Astrocyte of the spinal cord (primary cell): ENCODE measurements around the gene SYN1.

Experiments
- DNase-seq: peaks from one replicate; pipeline ENCODE4 v3.0.0; 2011; ENCODE audit warnings: low read depth, low spot score
- H3K4me3 ChIP-seq: 2 replicates; pipeline ENCODE4 v1.5.1; 2011; ENCODE audit warnings: low read depth, mild to moderate bottlenecking, low read length, moderate library complexity
- CTCF ChIP-seq: IDR thresholded peaks from 2 replicates; pipeline ENCODE4 v1.5.1; 2012; ENCODE audit warnings: low read depth, mild to moderate bottlenecking, low read length, inconsistent platforms
- in situ Hi-C: cut with HindIII; loops from 2 replicates; pipeline ENCODE4 v1.10.0; 2017; ENCODE audit warnings: low sequenced_read_pairs

The SYN1 gene

GRCh38 chrX:47587906-47588735, 31.5 kb downstream of the SYN1 start:
- TF ChIP-seq CTCF, result no peak
- in situ Hi-C loops, result no loop called here
- no peak for DNase-seq
- H3K4me3 ChIP-seq, result no peak overlapping the region

GRCh38 chrX:47587091-47587891, 32.4 kb downstream of the SYN1 start:
- H3K4me3 ChIP-seq, result no peak overlapping the region
- no peak for TF ChIP-seq CTCF
- in situ Hi-C loops, result no loop called here
- DNase-seq, result no peak

- H3K4me3 ChIP-seq, result no peak overlapping the region
- in situ Hi-C loops, result no loop called here
- no peak for TF ChIP-seq CTCF
- DNase-seq, result no peak
These were observed 33.4 kb downstream of the SYN1 start for GRCh38 chrX:47586043-47586787.

- in situ Hi-C loops, result no loop called here
- DNase-seq, result no peak
- no peak overlapping the region for H3K4me3 ChIP-seq
- peak; percentile 17 for TF ChIP-seq CTCF
These were observed 34.4 kb downstream of the SYN1 start for GRCh38 chrX:47585273-47585672.

GRCh38 chrX:47584714-47585113, 34.9 kb downstream of the SYN1 start:
- DNase-seq, result no peak
- no peak for TF ChIP-seq CTCF
- H3K4me3 ChIP-seq, result peak overlapping the region; percentile 12
- in situ Hi-C loops, result no loop called here

- DNase-seq, result no peak
- in situ Hi-C loops, result no loop called here
- no peak for TF ChIP-seq CTCF
- peak overlapping the region; percentile 73 for H3K4me3 ChIP-seq
These were observed 36.3 kb downstream of the SYN1 start for GRCh38 chrX:47583240-47583861.
